H1 (cell line): ENCODE data around the gene SLC1A2. TPM values are rescaled to one million over a fixed set of nuclear protein-coding genes. Genes with fewer than 3 reads are reported as not detected.

Source experiments
- POLR2AphosphoS5 ChIP-seq: IDR thresholded peaks from 2 replicates; pipeline ENCODE4 v1.6.1; 2011; ENCODE audit warnings: low read depth, low read length
- polyA plus RNA-seq, 7 experiments: library from polyadenylated mRNA; depleted of rRNA in 3 of 7; stranded (reverse) in 5 of 7; unstranded in 2 of 7; fragments of >200 nt in 5 of 7; fragments of 200-250 nt in 2 of 7; gene quantifications; 1 replicate in 5 of 7; 2 replicates in 1 of 7; 4 replicates in 1 of 7; pipeline versions ENCODE4 v1.2.1 to v1.2.3, GENCODE V29; 2011 to 2013; ENCODE audit warnings: missing spikeins in 2 of 7, mixed read lengths in 2 of 7
- total RNA-seq: library from RNA; stranded (reverse); fragmentation: NEBNext Ultra II Directional; extraction: Animal tissue kit (Norgen Biotek cat#: 25700); gene quantifications from 2 replicates; pipeline ENCODE4 v1.2.1, GENCODE V29; 2021

Gene SLC1A2
- total and polyA plus RNA-seq, 2 of the 8 experiments (the other 6 are each of a cell fraction or from before 2014, with no cell fraction given) = 0.57 to 1.2 TPM

GRCh38 chr11:35225946-35226520 lies 193.3 kb downstream of the SLC1A2 start (continued):
- no peak for TF ChIP-seq POLR2AphosphoS5
